Mucosa of rectum (tissue), 2 donors: ENCODE data around the gene IGSF10.
"Not testable (repeated sequence)": the region's sequence is repeated elsewhere in the genome, so short reads cannot be mapped to it uniquely, and the experiment has no call there.

Experiments used
- H3K27ac ChIP-seq, 2 donors: one replicate each; pipeline ENCODE4 v1.7.0; 2013; ENCODE audit warnings: inconsistent platforms in 2 of 2, low read depth in 2 of 2, low read length in 2 of 2
- H3K27me3 ChIP-seq, 2 donors: one replicate each; pipeline ENCODE4 v1.7.0; 2013; ENCODE audit warnings: low read length in 2 of 2; ENCODE audit not compliant: control insufficient read depth in 2 of 2, insufficient read depth in 2 of 2
- H3K36me3 ChIP-seq, 2 donors: one replicate each; pipeline ENCODE4 v1.7.0; 2013; ENCODE audit warnings: low read length in 2 of 2; ENCODE audit not compliant: control insufficient read depth in 2 of 2, insufficient read depth in 2 of 2
- H3K4me1 ChIP-seq, 2 donors: one replicate each; pipeline ENCODE4 v1.7.0; 2013; ENCODE audit warnings: low read length in 2 of 2, mild to moderate bottlenecking in 1 of 2; ENCODE audit not compliant: control insufficient read depth in 2 of 2, insufficient read depth in 2 of 2
- H3K4me3 ChIP-seq, 2 donors: one replicate each; pipeline ENCODE4 v1.7.0; 2013; ENCODE audit warnings: low read length in 2 of 2
- H3K9ac ChIP-seq, 2 donors: one replicate each; pipeline ENCODE4 v1.7.0; 2013; ENCODE audit warnings: low read length in 2 of 2, low read depth in 1 of 2, mild to moderate bottlenecking in 1 of 2
- H3K9me3 ChIP-seq, 2 donors: one replicate each; pipeline ENCODE4 v1.7.0; 2013; ENCODE audit warnings: low read length in 2 of 2; ENCODE audit not compliant: control insufficient read depth in 2 of 2
- donor health status: healthy.
- donor health status: Normal muscosa, but diverticular disease.

Gene IGSF10, protein sequence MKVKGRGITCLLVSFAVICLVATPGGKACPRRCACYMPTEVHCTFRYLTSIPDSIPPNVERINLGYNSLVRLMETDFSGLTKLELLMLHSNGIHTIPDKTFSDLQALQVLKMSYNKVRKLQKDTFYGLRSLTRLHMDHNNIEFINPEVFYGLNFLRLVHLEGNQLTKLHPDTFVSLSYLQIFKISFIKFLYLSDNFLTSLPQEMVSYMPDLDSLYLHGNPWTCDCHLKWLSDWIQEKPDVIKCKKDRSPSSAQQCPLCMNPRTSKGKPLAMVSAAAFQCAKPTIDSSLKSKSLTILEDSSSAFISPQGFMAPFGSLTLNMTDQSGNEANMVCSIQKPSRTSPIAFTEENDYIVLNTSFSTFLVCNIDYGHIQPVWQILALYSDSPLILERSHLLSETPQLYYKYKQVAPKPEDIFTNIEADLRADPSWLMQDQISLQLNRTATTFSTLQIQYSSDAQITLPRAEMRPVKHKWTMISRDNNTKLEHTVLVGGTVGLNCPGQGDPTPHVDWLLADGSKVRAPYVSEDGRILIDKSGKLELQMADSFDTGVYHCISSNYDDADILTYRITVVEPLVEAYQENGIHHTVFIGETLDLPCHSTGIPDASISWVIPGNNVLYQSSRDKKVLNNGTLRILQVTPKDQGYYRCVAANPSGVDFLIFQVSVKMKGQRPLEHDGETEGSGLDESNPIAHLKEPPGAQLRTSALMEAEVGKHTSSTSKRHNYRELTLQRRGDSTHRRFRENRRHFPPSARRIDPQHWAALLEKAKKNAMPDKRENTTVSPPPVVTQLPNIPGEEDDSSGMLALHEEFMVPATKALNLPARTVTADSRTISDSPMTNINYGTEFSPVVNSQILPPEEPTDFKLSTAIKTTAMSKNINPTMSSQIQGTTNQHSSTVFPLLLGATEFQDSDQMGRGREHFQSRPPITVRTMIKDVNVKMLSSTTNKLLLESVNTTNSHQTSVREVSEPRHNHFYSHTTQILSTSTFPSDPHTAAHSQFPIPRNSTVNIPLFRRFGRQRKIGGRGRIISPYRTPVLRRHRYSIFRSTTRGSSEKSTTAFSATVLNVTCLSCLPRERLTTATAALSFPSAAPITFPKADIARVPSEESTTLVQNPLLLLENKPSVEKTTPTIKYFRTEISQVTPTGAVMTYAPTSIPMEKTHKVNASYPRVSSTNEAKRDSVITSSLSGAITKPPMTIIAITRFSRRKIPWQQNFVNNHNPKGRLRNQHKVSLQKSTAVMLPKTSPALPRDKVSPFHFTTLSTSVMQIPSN (N-terminal part only)

DNA sequence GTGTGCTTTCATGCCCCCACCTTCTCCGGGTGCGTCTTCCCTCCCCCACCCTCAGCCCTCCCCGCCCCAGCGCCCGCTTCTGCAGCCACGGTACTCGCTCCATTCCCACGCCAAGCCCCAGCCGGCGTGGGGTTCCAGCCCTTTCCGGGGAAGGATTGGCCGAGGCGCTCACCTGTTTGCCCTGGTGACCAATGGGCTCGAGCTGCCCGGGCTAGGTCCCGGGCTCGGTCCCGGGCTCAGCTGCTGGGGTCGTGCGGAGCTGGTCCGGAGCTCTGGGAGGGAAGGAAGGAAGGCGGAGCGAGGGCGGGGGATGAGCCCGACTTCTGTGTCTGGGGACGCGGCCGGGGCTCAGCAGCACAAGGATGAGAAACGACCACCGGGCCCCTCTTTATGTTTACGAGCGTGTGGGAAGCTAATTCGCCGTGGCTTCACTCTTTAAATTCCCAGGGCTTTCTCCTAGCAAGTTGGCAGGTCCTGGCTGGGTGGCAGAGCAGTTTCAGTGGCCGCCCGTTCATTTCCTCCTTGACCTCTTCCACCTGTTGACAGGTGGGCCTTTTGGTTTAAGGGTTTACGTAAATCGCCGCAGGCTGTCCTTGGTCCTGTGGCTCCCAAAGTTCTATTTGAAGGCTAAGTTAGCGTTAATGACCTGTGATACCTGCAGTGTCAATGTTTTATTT is at the start of gene IGSF10:
Gene IGSF10, minus strand, starts transcription at position 288 of the 677 bp plus-strand sequence. CDS start 2,352 bp downstream, outside the sequence.
- H3K27ac ChIP-seq, result no peak within 1 kb of the TSS
- H3K4me1 ChIP-seq, result no peaks in the 10 kb centered on the region
- no peaks in the 10 kb centered on the region for H3K36me3 ChIP-seq
- peaks cover 0 to 5% of the 10 kb centered on the region in 2 donors for H3K27me3 ChIP-seq
- no peaks in the 10 kb centered on the region for H3K9me3 ChIP-seq
- peak within 1 kb of the TSS; percentile 10 to 33 for H3K9ac ChIP-seq
- H3K4me3 ChIP-seq, result peak within 1 kb of the TSS; percentile 59 to 64

DNA sequence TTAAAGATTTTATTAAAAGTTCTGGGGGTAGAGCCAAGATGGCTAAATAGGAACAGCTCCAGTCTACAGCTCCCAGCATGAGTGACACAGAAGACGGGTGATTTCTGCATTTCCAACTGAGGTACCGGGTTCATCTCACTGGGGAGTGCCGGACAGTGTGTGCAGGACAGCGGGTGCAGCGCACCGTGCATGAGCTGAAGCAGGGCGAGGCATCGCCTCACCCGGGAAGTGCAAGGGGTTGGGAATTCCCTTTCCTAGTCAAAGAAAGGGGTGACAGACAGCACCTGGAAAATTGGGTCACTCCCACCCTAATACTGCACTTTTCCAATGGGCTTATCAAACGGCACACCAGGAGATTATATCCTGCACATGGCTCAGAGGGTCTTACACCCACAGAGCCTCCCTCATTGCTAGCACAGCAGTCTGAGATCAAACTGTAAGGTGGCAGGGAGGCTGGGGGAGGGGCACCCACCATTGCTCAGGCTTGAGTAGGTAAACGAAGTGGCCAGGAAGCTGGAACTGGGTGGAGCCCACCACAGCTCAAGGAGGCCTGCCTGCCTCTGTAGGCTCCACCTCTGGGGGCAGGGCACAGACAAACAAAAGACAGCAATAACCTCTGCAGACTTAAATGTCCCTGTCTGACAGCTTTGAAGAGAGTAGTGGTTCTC is 48.7 kb upstream of the IGSF10 start:
- H3K9me3 ChIP-seq, H3K27ac ChIP-seq, H3K36me3 ChIP-seq, H3K27me3 ChIP-seq, H3K4me1 ChIP-seq, H3K9ac ChIP-seq, H3K4me3 ChIP-seq: not testable (repeated sequence)

DNA sequence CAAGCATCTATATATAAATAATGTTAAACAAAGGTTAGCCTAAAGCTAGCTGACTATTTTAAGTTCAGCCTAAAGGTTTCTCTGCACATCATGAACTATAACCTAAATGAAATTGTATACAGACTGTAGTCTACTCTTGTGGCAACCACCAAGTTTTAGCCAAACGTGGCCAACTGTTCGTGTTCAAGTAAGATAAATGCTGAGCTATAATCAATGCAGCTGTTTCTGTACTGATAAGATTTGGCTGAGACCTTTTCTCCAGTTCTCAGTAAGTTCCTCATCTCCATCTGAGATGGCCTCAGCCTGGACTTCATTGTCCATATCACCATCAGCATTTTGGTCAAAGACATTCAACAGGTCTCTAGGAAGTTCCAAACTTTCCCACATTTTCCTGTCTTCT is 43.7 kb upstream of the IGSF10 start:
- H3K27me3 ChIP-seq, result no peaks in the 10 kb centered on the region
- no peaks in the 10 kb centered on the region for H3K36me3 ChIP-seq
- H3K4me1 ChIP-seq, result no peaks in the 10 kb centered on the region
- no peak overlapping the region for H3K9ac ChIP-seq
- H3K4me3 ChIP-seq, result no peak overlapping the region
- H3K27ac ChIP-seq, result no peak overlapping the region
- H3K9me3 ChIP-seq, result no peaks in the 10 kb centered on the region

DNA sequence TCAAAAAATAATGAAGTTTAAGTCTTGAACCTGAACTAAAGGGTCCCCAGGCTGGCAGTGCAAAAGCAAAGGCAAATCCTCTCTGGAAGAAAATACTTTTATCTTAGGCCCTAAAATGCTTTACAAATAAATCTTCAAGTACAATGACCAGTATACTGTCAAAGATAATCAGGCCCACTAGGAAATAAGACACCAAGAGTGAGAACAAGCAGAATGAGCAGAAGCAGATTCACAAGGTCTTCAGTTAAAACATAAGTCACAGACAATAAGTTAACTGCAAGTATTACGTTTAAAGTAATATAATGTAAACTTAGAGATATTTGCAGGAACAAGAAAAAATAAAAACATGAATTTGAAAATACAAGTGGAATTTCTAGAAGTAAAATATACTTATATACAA is 42.2 kb upstream of the IGSF10 start:
- Histone ChIP-seq H3K9ac (no peak overlapping the region), H3K27me3 (no peaks in the 10 kb centered on the region), H3K36me3 (no peaks in the 10 kb centered on the region), H3K4me3 (no peak overlapping the region), H3K9me3 (no peaks in the 10 kb centered on the region), H3K4me1 (no peaks in the 10 kb centered on the region), H3K27ac (no peak overlapping the region)

DNA sequence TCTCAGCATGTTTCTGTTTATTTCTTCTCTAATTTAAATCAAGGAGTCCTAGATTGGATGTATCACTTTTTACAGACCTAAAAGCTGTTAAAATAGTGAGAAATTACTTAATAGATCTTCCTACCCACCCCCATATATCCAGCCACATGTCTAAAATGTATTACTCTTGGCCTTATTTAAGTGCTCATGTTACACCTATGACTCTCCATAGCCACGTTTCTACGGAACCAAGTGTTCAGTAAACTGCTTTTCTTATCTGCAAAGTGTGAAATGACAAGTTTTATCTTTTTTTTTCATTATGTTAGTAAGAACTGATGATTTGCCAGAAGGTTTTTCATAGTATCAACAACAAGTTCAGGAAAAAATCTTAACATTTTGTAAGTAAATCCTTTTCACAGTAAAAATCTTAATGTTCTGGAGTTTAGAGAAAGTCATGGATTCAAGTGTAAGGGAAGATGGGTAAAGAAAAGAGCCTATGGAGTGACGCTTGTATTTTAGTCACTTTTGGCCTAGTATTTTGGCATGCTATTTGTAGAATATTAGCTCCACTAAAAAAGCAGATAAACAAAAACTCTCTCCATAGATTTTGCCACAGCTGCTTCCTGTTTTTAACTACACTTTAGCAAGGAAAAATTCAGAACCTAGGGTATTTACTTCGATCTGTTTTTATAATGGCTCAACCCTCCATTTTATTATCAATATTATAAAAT is 41.2 kb upstream of the IGSF10 start:
- H3K9me3 ChIP-seq, result no peaks in the 10 kb centered on the region
- H3K36me3 ChIP-seq, result no peaks in the 10 kb centered on the region
- H3K9ac ChIP-seq, result no peak overlapping the region
- H3K27ac ChIP-seq, result no peak overlapping the region
- no peaks in the 10 kb centered on the region for H3K4me1 ChIP-seq
- H3K4me3 ChIP-seq, result no peak overlapping the region
- no peaks in the 10 kb centered on the region for H3K27me3 ChIP-seq

DNA sequence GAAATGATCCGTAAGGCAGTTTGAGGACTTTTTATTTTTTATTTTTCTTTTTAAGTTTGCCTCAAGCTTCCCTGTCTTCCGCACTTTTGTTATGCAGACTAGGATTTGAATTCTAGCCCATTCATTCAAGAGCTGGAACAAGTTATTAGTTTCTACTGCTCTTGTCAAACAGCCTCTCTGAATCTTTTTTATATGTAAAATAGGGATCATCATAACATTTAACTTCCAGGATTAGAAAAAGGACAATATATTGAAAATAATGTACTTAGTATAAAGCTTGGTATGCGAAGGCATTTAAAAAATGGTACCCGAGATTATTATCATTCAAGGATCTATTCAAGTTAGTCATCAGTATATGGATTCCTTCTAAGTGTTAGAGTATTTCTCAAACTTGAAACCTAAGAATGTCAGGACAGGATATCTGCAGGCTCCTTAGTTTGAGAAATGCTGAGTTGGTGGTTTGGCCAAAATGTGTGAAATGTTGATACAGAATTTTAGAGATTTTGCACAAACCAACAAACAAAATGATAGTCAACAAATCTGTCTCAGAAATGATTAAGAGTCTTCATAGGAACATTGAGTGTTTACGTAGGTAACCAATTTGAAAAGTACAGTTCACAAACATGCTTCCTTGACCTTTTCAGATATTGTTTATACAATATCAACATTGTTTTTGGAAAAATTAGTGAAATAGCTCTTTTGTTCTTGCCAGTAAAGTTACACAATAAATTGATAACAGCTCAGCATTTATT is 40.5 kb upstream of the IGSF10 start:
- Histone ChIP-seq H3K9me3 (no peaks in the 10 kb centered on the region), H3K4me1 (no peaks in the 10 kb centered on the region), H3K27ac (no peak overlapping the region), H3K36me3 (no peaks in the 10 kb centered on the region), H3K27me3 (no peaks in the 10 kb centered on the region), H3K4me3 (no peak overlapping the region), H3K9ac (no peak overlapping the region)

DNA sequence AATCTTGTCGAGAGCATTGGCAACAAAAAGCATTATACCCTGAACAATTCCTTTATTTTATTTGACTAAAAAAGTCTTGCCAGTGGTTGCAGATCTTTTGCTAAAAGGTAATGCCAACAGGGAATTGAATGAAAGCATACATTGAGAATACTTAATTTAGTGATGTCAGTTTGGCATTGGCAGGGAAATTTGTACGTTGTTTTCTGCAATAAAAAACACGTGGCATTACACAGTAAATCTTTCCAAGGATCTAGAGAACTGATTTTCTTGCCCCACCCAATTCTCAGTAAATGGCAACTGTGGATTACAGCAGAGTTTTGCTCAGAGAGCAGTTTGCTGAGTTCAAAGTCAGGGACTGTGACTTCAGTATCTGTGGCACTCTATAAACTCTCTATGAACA is 38.3 kb upstream of the IGSF10 start:
- Histone ChIP-seq H3K4me3 (no peak overlapping the region), H3K4me1 (no peaks in the 10 kb centered on the region), H3K36me3 (no peaks in the 10 kb centered on the region), H3K9me3 (no peaks in the 10 kb centered on the region), H3K9ac (no peak overlapping the region), H3K27ac (no peak overlapping the region), H3K27me3 (no peaks in the 10 kb centered on the region)

DNA sequence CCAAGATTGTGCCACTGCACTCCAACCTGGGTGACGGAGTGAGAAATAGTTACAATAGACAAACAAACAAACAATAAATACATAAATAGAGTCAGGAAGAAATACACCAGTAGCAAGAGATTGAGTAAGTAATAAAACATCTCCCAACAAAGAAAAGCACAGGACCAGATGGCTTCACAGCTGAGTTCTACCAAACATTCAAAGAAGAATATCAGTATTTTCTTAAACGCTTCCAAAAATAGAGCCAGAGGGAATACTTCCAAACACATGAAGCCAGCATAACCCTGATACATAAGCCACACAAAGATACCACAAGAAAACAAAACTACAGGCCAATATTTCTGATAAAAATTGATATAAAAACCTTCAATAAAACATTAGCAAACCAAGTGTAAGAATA is 30.7 kb upstream of the IGSF10 start:
- H3K9me3 ChIP-seq, result no peaks in the 10 kb centered on the region
- H3K27ac ChIP-seq, result no peak overlapping the region

More for the DNA sequence above, 30.7 kb upstream of the IGSF10 start:
- no peaks in the 10 kb centered on the region for H3K36me3 ChIP-seq
- H3K27me3 ChIP-seq, result no peaks in the 10 kb centered on the region
- no peak overlapping the region for H3K4me3 ChIP-seq
- H3K9ac ChIP-seq, result no peak overlapping the region
- no peaks in the 10 kb centered on the region for H3K4me1 ChIP-seq
